GM18511 (cell line): ENCODE measurements around the gene L2HGDH.

Source experiments
- ATAC-seq: cut with Tn5 transposase; IDR thresholded peaks from one replicate; pipeline ENCODE4 v1.9.1; 2021; ENCODE audit warnings: mild to moderate bottlenecking, moderate library complexity; ENCODE audit not compliant: unreplicated experiment

L2HGDH gene

GRCh38 chr14:50231475-50232275, 80.4 kb downstream of the L2HGDH start, which contains the start of gene SOS2:
SOS2 (minus strand) TSS chr14:50231578; CDS start chr14:50231283, 295 bp downstream.
- peak; percentile 87 for ATAC-seq

DNA sequence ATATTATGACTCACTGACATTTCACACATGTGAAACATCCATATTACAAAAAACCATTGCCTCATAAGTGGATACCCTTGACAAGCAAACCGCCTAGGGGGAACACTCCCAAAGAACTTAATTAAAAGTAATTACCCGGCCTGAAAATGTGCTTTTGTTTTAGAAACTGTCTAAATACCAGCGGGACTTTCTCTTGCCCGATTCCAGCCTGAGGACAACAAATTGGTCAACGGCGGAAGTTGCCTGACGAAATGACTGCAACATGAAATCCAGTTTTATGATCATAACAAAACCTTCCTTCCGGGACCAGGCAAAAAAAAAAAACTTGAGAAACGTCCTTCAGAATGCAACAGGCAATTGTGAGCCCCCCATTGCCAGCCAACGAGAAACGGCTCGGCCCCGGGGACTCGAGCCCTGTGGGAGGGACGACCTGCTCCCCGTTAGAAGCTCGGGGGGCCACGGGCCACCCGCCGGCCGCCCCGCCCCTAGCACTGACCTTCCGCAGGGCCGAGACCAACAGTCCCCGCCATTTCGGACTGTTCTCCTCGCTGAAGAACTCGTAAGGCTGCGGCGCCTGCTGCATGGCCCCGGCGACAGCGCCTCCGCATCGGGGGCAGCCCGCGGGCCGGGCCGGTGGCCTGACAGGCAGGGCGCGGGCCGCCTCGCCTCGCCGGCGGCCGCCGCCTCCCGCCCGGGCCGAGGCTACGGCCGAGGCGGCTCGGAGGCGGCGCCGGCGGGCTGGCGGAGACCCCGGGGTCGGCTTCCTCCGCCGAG, 81.1 kb downstream of the L2HGDH start:
- peak; percentile 35 for ATAC-seq

- no peak for ATAC-seq
Measured at GRCh38 chr14:50230401-50230700, 81.7 kb downstream of the L2HGDH start.

DNA sequence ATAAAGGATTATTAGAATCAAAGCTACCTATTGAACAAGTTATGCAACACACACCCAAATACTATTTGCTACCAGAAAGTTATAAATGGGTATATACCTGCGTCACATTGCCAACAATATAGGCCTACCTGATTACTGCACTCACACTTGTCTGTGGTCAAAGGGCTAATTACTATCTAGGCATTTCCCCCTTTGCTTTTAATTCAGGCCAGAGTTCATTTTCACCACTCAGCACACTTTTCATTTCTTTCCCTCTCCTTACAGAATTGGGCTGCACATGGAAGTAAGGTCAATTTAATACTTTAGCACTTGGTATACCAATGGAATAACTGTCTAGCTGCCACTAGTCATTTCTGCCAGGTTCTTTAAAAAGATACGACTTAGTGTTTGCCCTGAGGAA, 82.3 kb downstream of the L2HGDH start:
- ATAC-seq, result no peak

DNA sequence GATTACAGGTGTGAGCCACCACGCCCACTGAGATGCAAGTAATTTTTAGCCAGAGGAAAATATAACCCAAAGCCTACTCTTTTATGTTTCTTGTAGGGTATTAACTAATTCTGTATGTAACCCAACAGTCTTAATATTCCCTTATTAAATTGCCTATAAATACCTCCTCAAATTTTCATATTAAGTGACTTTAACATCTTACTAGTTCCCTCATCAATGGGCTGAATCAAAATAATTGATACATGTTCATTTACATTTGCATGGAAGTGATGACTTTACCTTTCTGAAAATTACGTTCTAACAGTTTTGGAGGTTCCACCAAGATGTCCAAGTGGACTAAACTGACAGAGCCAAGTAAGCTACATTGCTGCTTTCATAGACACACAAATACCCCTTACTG, 83.7 kb downstream of the L2HGDH start:
- no peak for ATAC-seq

- ATAC-seq, result no peak
Measured at GRCh38 chr14:50225974-50226297, 86.1 kb downstream of the L2HGDH start.

- no peak for ATAC-seq
Measured at GRCh38 chr14:50225067-50225973, 86.7 kb downstream of the L2HGDH start.

GRCh38 chr14:50222055-50222613, 89.9 kb downstream of the L2HGDH start:
- ATAC-seq, result no peak

- ATAC-seq, result no peak
Measured at GRCh38 chr14:50218501-50218900, 93.5 kb downstream of the L2HGDH start.

DNA sequence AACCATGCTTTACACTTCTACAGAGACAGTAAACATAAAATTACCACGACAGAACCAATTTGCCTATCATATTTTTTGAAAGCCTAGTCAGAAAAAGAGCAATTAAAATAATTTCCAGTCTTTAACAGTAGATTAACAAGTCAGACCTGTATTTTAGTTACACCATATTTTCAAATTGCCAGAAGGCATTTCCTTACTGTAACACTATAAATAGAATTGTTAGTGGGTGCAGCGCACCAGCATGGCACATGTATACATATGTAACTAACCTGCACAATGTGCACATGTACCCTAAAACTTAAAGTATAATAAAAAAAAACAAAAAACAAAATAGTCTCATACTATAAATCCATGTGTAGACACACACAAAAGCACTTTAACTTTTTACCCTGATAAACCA, 96.6 kb downstream of the L2HGDH start:
- ATAC-seq, result no peak

- ATAC-seq, result no peak
Measured at GRCh38 chr14:50213795-50214194, 98.2 kb downstream of the L2HGDH start.

GRCh38 chr14:50212726-50213125, 99.3 kb downstream of the L2HGDH start:
- no peak for ATAC-seq

DNA sequence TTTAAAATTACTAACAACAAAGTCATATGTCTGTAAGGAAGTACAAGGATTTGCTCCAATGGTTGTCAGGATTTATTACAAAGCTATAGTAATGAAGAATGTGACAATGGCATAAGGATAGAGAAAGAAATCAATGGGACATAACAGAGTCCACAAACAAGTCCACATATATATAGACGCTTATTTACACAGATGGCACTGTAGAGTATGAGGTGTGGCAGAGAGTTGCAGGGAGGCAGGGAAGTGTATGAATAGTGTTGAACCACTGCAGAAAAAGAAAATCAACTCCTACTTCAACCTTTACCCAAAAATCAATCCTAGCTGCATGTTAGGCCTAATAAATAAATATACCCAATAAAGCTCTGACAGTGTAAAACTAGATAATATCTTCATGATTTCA, 102.0 kb downstream of the L2HGDH start:
- no peak for ATAC-seq

- ATAC-seq, result no peak
Measured at GRCh38 chr14:50198499-50198898, 113.5 kb downstream of the L2HGDH start.

DNA sequence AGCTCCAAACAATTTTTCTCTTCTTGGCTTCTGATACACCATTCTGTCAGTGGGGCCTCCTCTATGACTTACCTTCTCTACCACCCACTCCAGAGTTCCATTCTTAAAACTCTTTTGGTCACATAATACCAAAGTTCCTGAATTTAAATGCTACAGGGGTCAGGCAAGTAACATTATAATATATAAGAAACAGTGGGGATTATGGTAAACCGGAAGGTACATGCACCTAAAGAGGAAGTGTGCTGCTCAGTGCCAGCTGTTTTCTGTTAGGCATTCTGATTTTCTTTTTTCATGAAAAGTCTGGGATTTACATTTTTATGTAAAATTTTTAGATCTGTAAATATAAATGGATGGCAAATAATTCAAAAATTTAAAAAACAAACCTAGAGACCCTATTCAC, 120.5 kb downstream of the L2HGDH start:
- ATAC-seq, result no peak
